ENCODE measurements around the gene CHMP2A.

GRCh38 chr19:58561373-58562121 is 6.6 kb upstream of the CHMP2A start:
- TF ChIP-seq, protein P1, sequence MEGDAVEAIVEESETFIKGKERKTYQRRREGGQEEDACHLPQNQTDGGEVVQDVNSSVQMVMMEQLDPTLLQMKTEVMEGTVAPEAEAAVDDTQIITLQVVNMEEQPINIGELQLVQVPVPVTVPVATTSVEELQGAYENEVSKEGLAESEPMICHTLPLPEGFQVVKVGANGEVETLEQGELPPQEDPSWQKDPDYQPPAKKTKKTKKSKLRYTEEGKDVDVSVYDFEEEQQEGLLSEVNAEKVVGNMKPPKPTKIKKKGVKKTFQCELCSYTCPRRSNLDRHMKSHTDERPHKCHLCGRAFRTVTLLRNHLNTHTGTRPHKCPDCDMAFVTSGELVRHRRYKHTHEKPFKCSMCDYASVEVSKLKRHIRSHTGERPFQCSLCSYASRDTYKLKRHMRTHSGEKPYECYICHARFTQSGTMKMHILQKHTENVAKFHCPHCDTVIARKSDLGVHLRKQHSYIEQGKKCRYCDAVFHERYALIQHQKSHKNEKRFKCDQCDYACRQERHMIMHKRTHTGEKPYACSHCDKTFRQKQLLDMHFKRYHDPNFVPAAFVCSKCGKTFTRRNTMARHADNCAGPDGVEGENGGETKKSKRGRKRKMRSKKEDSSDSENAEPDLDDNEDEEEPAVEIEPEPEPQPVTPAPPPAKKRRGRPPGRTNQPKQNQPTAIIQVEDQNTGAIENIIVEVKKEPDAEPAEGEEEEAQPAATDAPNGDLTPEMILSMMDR (IDR thresholded peaks at IDR 0.05), result no peak
- no peak for TF ChIP-seq EZH2 (IDR thresholded peaks at IDR 0.05; ENCODE audit: borderline replicate concordance, insufficient read depth, low read depth, low read length, poor library complexity, severe bottlenecking)

Data from B cell (primary cell).